HG02610 (cell line): ENCODE data around the gene PRICKLE2.

ENCODE experiments used
- ATAC-seq: cut with Tn5 transposase; IDR thresholded peaks from one replicate; pipeline ENCODE4 v1.9.1; 2021; ENCODE audit warnings: mild to moderate bottlenecking, moderate library complexity; ENCODE audit not compliant: unreplicated experiment

The PRICKLE2 gene

GRCh38 chr3:64081235-64081630, 144.0 kb downstream of the PRICKLE2 start:
- ATAC-seq, result no peak

GRCh38 chr3:64080616-64081234, 144.5 kb downstream of the PRICKLE2 start:
- ATAC-seq, result no peak

DNA sequence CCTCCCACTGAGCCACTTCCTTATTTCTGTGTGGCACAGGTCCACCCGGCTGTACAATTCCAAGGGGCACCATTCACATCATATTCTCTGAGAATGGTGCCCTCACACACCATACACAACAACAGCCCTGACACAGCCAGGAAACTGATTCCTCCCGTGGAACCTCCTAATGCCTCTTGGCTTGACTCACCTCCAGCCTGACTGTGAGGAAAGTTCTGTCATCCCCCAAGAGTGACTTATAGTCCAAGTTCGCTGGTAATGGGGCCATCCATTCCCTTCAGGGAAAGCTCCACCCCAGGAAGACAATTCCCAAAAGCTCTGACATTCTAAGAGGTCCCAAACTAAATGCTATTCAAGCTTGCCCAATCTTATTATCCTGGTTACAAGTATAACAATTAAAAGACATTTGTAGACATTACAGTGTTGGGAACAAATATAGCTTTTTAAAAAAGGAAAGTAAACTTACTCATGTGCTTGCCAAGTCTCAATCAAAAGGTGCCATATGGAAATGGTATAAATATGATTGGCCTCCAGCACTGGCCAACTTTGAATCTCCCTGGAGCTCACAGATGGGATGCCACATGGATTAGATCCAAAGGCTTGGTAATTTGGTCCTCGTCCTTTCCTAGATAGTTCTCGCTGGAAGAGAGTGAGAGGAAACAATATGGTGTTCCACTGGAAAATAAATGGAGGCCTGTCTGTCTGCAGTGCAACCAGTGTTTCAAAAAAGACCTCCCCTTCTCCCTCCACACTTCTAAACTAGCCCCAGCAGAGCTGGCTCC, 145.7 kb downstream of the PRICKLE2 start:
- no peak for ATAC-seq

DNA sequence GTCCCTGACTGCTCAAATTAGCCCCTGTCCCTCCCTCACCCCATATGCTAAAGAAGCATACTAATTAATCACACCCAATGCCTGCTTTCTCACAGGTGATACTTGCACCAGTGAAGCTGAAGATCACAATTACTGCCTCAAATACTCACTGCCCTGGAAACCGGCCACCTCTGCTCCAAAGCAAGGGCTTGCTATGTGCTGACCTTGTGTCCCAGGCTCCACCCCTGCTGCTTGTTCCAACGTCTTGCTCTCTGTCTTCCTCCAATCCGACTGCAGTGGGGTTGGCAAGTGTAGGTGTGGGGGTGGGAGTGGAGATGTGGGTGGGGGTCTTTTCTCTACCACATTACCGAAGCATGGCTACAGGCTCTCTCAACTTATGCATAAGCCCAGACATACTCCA, 146.3 kb downstream of the PRICKLE2 start:
- ATAC-seq, result no peak

DNA sequence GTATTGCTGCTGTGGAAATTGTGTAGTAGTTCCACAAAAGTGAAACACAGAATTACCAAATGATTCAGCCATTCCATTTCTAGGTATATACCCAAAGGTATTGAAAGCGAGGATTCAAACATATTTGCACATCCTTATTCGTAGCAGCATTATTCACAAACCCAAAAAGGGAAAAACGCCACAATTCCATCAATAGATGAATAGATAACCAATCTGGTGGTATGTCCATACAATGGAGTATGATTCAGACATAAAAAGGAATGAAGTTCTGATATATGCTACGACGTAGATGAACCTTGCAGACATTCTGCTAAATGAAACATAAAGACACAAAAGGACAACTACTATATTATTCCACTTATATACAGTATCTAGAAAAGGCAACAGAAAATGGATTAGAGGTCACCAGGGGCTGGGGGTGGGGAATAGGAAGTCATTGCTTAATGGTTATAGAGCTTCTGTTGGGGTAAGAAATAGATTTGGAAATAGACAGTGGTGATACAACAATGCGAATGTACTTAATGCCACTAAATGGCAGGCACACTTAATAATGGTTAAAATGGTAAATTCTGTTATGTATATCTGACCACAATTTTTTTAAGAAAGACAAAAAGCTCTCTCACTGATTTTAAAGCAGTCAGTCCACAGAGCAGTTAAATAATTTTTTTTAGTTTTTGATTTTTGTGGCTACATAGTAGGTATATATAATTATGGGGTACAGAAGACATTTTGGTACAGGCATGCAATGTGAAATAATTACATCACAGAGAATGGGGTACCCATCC, 150.2 kb downstream of the PRICKLE2 start:
- no peak for ATAC-seq

- ATAC-seq, result no peak
Measured at GRCh38 chr3:64074060-64074459, 151.2 kb downstream of the PRICKLE2 start.

GRCh38 chr3:64073158-64073761, 152.0 kb downstream of the PRICKLE2 start:
- no peak for ATAC-seq

DNA sequence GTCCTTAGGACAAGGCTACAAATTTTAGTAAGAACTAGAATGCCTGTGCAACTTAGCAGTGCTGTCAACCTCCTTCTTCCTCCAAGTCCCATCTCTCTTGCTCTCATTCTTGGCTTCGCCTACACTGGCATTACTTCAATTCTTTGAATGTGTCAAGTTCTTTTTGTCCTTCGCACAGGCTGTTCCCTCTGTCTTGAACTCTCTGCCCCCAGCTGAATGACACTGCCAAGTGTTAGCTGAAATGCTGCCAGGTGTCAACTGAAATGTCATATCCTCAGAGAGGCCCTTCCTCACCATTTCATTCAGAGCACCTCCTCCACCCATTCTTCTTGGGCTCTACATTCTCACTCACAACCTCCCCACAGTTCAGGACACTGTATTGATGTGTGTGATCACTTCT, 153.1 kb downstream of the PRICKLE2 start:
- no peak for ATAC-seq

DNA sequence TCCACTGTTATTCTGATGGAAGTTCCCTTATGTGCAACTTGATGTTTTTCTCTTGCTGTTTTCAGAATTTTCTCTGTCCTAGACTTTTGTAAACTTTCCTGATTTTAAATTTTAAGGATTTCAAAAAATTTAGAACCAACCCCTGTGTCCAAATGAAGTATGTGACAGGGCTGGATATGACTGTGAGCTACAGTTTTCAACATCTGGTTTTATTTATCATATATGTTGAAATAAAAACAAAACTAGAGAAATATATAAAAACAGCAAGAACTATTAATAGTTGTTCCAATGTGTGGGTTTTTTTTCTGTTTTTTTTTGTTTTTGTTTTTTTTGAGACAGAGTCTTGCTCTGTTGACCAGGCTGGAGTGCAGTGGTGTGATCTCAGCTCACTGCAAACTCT, 154.6 kb downstream of the PRICKLE2 start:
- no peak for ATAC-seq

- no peak for ATAC-seq
Measured at GRCh38 chr3:64067506-64068346, 157.5 kb downstream of the PRICKLE2 start.

DNA sequence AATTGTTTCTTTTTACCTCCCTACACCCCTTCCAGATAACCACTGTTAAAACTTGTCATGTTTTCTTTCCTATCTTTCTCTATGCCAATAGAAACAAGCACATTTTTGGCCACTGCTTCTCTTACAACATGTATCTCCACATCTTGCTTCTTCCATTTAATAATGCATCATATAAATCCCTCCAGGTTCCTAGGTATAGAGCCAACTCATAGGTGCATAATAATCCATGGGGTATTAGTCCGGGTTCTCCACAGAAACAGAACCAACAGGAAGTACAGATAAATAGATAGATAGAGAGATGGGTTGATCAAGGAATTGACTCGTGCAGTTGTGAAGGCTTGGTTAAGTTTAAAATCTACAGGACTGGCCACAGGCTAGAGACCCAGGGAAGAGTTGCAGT, 160.5 kb downstream of the PRICKLE2 start:
- ATAC-seq, result no peak

DNA sequence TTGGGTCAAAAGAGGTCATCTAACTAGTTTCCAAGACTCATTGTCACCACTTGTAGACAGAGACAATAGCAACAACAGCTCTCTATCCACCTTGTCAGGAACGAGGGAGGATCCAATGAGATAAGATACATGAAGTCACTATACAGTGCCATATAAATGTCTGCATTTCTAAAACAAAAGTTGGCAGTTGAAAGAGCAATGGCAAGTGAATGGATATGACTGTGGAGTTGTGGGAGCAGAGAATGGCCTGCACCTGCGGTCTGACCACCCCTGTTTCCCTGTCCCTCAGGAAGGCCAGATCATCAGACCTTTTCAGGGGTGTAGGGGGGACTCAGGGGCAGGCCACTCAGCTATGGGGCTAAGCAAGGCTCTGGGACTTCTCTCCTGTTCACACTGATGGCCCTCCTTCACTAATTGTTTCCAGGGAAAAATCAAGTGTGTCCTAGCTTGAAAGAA, 161.3 kb downstream of the PRICKLE2 start:
- ATAC-seq, result no peak

- no peak for ATAC-seq
Measured at GRCh38 chr3:64063207-64063982, 161.9 kb downstream of the PRICKLE2 start.

DNA sequence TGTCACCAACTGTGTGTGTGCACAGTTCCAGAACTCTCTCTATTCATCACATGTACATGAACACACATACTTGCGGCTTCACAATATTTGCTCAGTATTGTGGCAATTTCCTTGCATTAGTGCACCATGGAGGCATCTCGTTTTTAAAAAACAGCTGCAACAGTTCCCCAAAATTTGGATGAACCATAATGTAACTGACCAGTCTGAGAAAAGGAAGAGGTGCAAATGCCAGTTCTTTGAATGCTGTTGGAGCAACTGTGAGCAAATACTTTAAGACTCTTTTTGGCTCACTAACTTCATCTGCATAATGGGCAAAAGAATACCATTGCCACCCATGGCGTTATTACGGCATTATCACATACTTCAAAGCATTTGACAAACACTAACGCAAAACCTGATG, 163.6 kb downstream of the PRICKLE2 start:
- no peak for ATAC-seq

DNA sequence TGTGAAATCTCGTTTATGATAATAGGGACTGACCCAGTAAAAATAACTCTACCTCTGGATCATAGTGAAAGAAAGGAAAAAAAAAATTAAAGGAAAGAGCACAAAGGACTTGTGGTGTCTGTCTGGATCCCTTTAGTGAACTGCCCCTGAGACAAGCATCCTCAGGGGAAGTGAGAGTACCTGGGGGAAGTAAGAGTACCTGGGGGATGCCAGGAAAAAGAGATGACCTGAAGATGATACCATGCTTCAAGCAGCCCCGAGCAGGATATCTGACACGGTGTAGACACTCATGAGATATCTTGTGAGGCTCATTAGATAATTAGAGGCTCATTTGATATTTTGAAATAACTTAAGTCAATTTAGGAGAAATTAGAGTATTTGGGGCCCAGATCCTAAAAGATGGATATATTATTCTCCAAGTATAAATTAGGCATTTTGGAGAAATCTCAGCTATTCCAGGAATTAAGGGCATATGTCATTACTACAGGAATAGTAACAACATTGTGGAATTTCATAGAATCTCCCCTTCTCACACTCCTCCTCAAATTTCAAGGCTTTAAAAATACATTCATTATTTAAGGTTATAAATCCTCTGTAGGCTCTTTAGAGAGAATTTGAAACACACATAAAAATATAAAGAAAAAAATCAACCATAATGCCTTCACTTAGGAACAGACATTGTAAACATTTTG, 165.6 kb downstream of the PRICKLE2 start:
- no peak for ATAC-seq

DNA sequence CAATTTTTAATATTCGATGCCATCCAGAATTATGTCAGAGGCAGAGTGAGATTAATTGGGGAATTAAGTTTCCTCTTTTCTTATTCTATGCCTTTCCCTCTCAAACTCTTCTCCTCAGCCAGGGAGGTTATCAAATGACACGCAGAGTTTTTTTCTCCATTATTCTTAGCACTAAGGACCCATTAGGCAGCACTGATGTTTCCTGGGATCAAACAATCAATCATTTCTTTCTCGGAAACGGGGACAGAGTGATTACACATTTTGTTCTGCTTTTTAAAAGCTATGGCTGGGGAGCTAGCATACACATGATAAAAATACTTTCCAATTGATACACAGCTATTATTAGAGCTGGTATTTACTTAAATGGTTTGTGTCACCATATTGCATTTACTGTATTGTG, 166.7 kb downstream of the PRICKLE2 start:
- no peak for ATAC-seq

DNA sequence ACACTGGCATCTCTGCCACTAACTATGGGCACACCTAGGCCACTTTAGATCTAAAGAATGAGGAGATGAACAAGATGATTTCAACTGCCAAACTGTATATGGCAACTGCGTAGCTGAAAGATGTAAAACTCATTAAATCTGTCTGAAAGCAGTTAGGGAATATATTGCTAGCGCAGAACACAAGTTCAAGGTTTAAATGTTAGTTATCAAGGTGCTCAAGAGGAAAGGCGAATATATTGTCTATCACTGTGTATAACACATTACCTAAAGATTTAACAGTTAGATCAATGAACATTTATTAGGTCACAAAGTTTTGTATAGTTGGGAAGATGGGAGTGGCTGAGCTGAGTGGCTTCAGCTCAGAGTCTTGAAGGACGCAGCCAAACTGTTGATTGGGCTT, 168.0 kb downstream of the PRICKLE2 start:
- no peak for ATAC-seq

GRCh38 chr3:64056606-64057180, 168.6 kb downstream of the PRICKLE2 start:
- ATAC-seq, result no peak

GRCh38 chr3:64055076-64055475, 170.2 kb downstream of the PRICKLE2 start:
- no peak for ATAC-seq
